GM23338 (cell line): ENCODE measurements around the gene RS1. TPM values are rescaled to one million over a fixed set of nuclear protein-coding genes. Genes with fewer than 3 reads are reported as not detected.

Experiments used
- ATAC-seq: fragments of 200-7000 bp; cut with Tn5 transposase; 3 replicates; pipeline ENCODE4 v1.9.1; 2020
- DNase-seq: peaks from one replicate; pipeline ENCODE4 v3.0.0-alpha.2; 2015; ENCODE audit warnings: low spot score
- H2AFZ ChIP-seq: fragments of 200-600 bp; sonication (generic); 2 replicates; pipeline ENCODE4 v1.8.0; 2016; ENCODE audit warnings: antibody characterized with exemption, mild to moderate bottlenecking, moderate library complexity
- H3F3A ChIP-seq: fragments of 200-600 bp; sonication (generic); replicated peaks from 2 replicates; pipeline ENCODE4 v1.8.0; 2017; ENCODE audit warnings: antibody characterized with exemption, mixed run types, low read depth
- H3K27ac ChIP-seq: fragments of 200-600 bp; sonication (generic); 2 replicates; pipeline ENCODE4 v1.6.1; 2016; ENCODE audit warnings: low read depth
- H3K27me3 ChIP-seq: fragments of 200-600 bp; sonication (generic); 2 replicates; pipeline ENCODE4 v1.8.0; 2016; ENCODE audit warnings: mild to moderate bottlenecking, mixed run types, moderate library complexity; ENCODE audit not compliant: insufficient read depth
- H3K36me3 ChIP-seq: fragments of 200-600 bp; sonication (generic); 2 replicates; pipeline ENCODE4 v1.8.0; 2016; ENCODE audit warnings: mild to moderate bottlenecking; ENCODE audit not compliant: insufficient read depth
- H3K4me1 ChIP-seq: fragments of 200-600 bp; sonication (generic); 2 replicates; pipeline ENCODE4 v1.8.0; 2016; ENCODE audit warnings: mild to moderate bottlenecking, moderate library complexity; ENCODE audit not compliant: insufficient read depth
- H3K4me2 ChIP-seq: fragments of 200-600 bp; sonication (generic); 2 replicates; pipeline ENCODE4 v1.7.1; 2017; ENCODE audit warnings: mixed run types
- H3K4me3 ChIP-seq: fragments of 200-600 bp; sonication (generic); 2 replicates; pipeline ENCODE4 v1.6.1; 2016; ENCODE audit warnings: mixed run types
- H3K79me2 ChIP-seq: fragments of 200-600 bp; sonication (generic); replicated peaks from 2 replicates; pipeline ENCODE4 v1.8.0; 2017; ENCODE audit warnings: mild to moderate bottlenecking; ENCODE audit not compliant: insufficient read depth
- H3K9me2 ChIP-seq: fragments of 200-600 bp; sonication (generic); 2 replicates; pipeline ENCODE4 v1.8.0; 2017; ENCODE audit not compliant: insufficient read depth
- H4K20me1 ChIP-seq: fragments of 200-600 bp; sonication (generic); replicated peaks from 2 replicates; pipeline ENCODE4 v1.8.0; 2017; ENCODE audit warnings: mild to moderate bottlenecking; ENCODE audit not compliant: insufficient read depth
- H3K27ac Mint-ChIP-seq: 2 replicates; pipeline ENCODE4 v1.8.0; 2020; ENCODE audit warnings: inconsistent platforms, mild to moderate bottlenecking, moderate library complexity, mixed read lengths
- H3K27me3 Mint-ChIP-seq: 3 replicates; pipeline ENCODE4 v1.8.0; 2022; ENCODE audit warnings: low read depth, mild to moderate bottlenecking, moderate library complexity, mixed read lengths, inconsistent platforms; ENCODE audit not compliant: insufficient read depth, poor library complexity
- H3K36me3 Mint-ChIP-seq: 3 replicates; pipeline ENCODE4 v1.8.0; 2021; ENCODE audit warnings: low read depth, mild to moderate bottlenecking, inconsistent platforms, moderate library complexity, mixed read lengths
- H3K4me1 Mint-ChIP-seq: 3 replicates; pipeline ENCODE4 v1.8.0; 2020; ENCODE audit warnings: mild to moderate bottlenecking, inconsistent platforms, mixed read lengths
- H3K4me3 Mint-ChIP-seq: 3 replicates; pipeline ENCODE4 v1.8.0; 2021; ENCODE audit warnings: moderate library complexity, mild to moderate bottlenecking, inconsistent platforms, mixed read lengths
- H3K9me3 Mint-ChIP-seq: 3 replicates; pipeline ENCODE4 v1.8.0; 2020; ENCODE audit warnings: moderate library complexity, mild to moderate bottlenecking, inconsistent platforms, mixed read lengths
- CREB1 ChIP-seq: fragments of 250-450 bp; sonication (Bioruptor Pico); IDR thresholded peaks from 2 replicates; pipeline ENCODE4 v1.5.0; 2020; ENCODE audit warnings: low read depth, mild to moderate bottlenecking, moderate library complexity
- CTCF ChIP-seq, 2 experiments: fragments of 200-600 bp in 1 of 2; sonication (generic) in 1 of 2; conservative IDR thresholded peaks; 2 replicates each; pipeline versions ENCODE4 v1.5.1 to v1.6.1; 2016 to 2017; ENCODE audit warnings: antibody characterized with exemption in 2 of 2, low read depth in 2 of 2, mild to moderate bottlenecking in 2 of 2, moderate library complexity in 1 of 2
- ETS1 ChIP-seq: IDR thresholded peaks from 2 replicates; pipeline ENCODE4 v1.6.1; 2016; ENCODE audit warnings: antibody characterized with exemption
- EZH2 ChIP-seq: fragments of 200-600 bp; sonication (generic); IDR thresholded peaks from one replicate; pipeline ENCODE4 v1.8.0; 2017; ENCODE audit warnings: antibody characterized with exemption, mild to moderate bottlenecking, low read depth; ENCODE audit not compliant: unreplicated experiment
- JUNB ChIP-seq: IDR thresholded peaks from one replicate; pipeline ENCODE4 v1.6.1; 2016; ENCODE audit warnings: antibody characterized with exemption; ENCODE audit not compliant: unreplicated experiment
- NANOG ChIP-seq: IDR thresholded peaks from 2 replicates; pipeline ENCODE4 v1.6.1; 2016; ENCODE audit warnings: antibody characterized with exemption, borderline replicate concordance
- POLR2AphosphoS5 ChIP-seq: IDR thresholded peaks from 2 replicates; pipeline ENCODE4 v1.6.1; 2016; ENCODE audit warnings: antibody characterized with exemption, low read depth
- STAT1 ChIP-seq: IDR thresholded peaks from one replicate; pipeline ENCODE4 v1.6.1; 2016; ENCODE audit warnings: antibody characterized with exemption; ENCODE audit not compliant: unreplicated experiment
- ZNF114 ChIP-seq: fragments of 250-450 bp; sonication (Bioruptor Pico); IDR thresholded peaks from 2 replicates; pipeline ENCODE4 v1.5.0; 2020; ENCODE audit warnings: mild to moderate bottlenecking, moderate library complexity
- ZNF331 ChIP-seq: fragments of 250-450 bp; sonication (Bioruptor Pico); IDR thresholded peaks from 2 replicates; pipeline ENCODE4 v1.5.0; 2020; ENCODE audit warnings: low read depth, mild to moderate bottlenecking, moderate library complexity
- polyA plus RNA-seq: library from polyadenylated mRNA; unstranded; fragments of >200 nt; fragmentation: Nextera tagmentation; extraction: Ambion mirVana; gene quantifications from 2 replicates; pipeline ENCODE4 v1.2.1, GENCODE V29; 2016
- total RNA-seq: library from RNA; depleted of rRNA; stranded (reverse); fragments of >200 nt; shearing (Covaris generic); gene quantifications from 2 replicates; pipeline ENCODE4 v1.2.3, GENCODE V29; 2014

The RS1 gene
- total and polyA plus RNA-seq, 2 experiments from 2014 or later = not detected

GRCh38 chrX:18643853-18644252 lies 28.1 kb downstream of the RS1 start (continued):
- TF ChIP-seq ZNF331 (CRISPR knock-in tag) (no peak), CREB1 (no peak), JUNB (no peak), ETS1 (no peak), POLR2AphosphoS5 (no peak), ZNF114 (CRISPR knock-in tag) (no peak), CTCF (conservative IDR thresholded peaks at IDR 0.05; ENCODE audit: low read depth in 2 of 2) (no peak)

GRCh38 chrX:18643243-18643642 lies 28.7 kb downstream of the RS1 start:
- H3K36me3 ChIP-seq = no peaks in the 10 kb centered on the region
- Mint-ChIP-seq H3K9me3 (no peaks in the 10 kb centered on the region), H3K36me3 (no peaks in the 10 kb centered on the region), H3K27me3 (peaks cover 6% of the 10 kb centered on the region), H3K27ac (no peak overlapping the region), H3K4me3 (no peak overlapping the region), H3K4me1 (peaks cover 7% of the 10 kb centered on the region; the same call in 2 of the 3 replicates)
- H3K27me3 ChIP-seq = no peaks in the 10 kb centered on the region
- DNase-seq (no peak), ATAC-seq (no peak)
- no peak overlapping the region for H2AFZ ChIP-seq
- no peaks in the 10 kb centered on the region for H3F3A ChIP-seq
- no peak overlapping the region for H3K27ac ChIP-seq
- H3K9me2 ChIP-seq = no peaks in the 10 kb centered on the region
- H3K4me2 ChIP-seq = no peak overlapping the region
- no peaks in the 10 kb centered on the region for H4K20me1 ChIP-seq
- TF ChIP-seq CREB1 (no peak), ZNF331 (CRISPR knock-in tag) (no peak), EZH2 (no peak), NANOG (no peak)
- H3K79me2 ChIP-seq = no peaks in the 10 kb centered on the region
- no peaks in the 10 kb centered on the region for H3K4me1 ChIP-seq
- no peak overlapping the region for H3K4me3 ChIP-seq

- H2AFZ ChIP-seq = no peak overlapping the region
- no peaks in the 10 kb centered on the region for H3K27me3 ChIP-seq
- no peak overlapping the region for H3K4me3 ChIP-seq
- peaks cover 4% of the 10 kb centered on the region; the same call in 2 of the 3 replicates for H3K36me3 Mint-ChIP-seq
- no peaks in the 10 kb centered on the region for H3K36me3 ChIP-seq
- no peaks in the 10 kb centered on the region for H3F3A ChIP-seq
- no peaks in the 10 kb centered on the region for H3K9me3 Mint-ChIP-seq
- H3K27me3 Mint-ChIP-seq = peaks cover 4% of the 10 kb centered on the region
- H3K4me1 Mint-ChIP-seq = peaks cover 7% of the 10 kb centered on the region; the same call in 2 of the 3 replicates
- DNase-seq = peak; percentile 84
- H3K4me2 ChIP-seq = no peak overlapping the region; the same call in 1 of the 2 replicates
- 0 out of 2 replicates have a peak overlapping the region, but pooled peaks have one; percentile 56 for H3K27ac Mint-ChIP-seq
- no peaks in the 10 kb centered on the region for H3K4me1 ChIP-seq
- TF ChIP-seq STAT1 (no peak), POLR2AphosphoS5 (peak; percentile 41)
- no peaks in the 10 kb centered on the region for H3K9me2 ChIP-seq
- H3K4me3 Mint-ChIP-seq = no peak overlapping the region; the same call in 2 of the 3 replicates
- H3K79me2 ChIP-seq = no peaks in the 10 kb centered on the region
- H3K27ac ChIP-seq = no peak overlapping the region
- peak; percentile 99 for ATAC-seq
- no peaks in the 10 kb centered on the region for H4K20me1 ChIP-seq
These were observed 31.2 kb downstream of the RS1 start for GRCh38 chrX:18640686-18641085.
